Keratinocyte (primary cell): ENCODE results near the gene KIF5A. TPM values are rescaled to one million over a fixed set of nuclear protein-coding genes. Genes with fewer than 3 reads are reported as not detected.

Experiments used
- DNase-seq: peaks from one replicate; pipeline ENCODE4 v3.0.0-alpha.2; 2011; ENCODE audit warnings: low read depth, missing footprints, low spot score
- FAIRE-seq: peaks from 2 replicates; lab custom pipeline; 2011; peaks lifted over from hg19 to GRCh38; lab: Jason Lieb, UNC
- H2AFZ ChIP-seq: 2 replicates; pipeline ENCODE4 v1.6.0; 2012; ENCODE audit warnings: low read length, control low read depth, inconsistent platforms; ENCODE audit not compliant: control insufficient read depth
- H3K27ac ChIP-seq: 2 replicates; pipeline ENCODE4 v1.5.1; 2011; ENCODE audit warnings: low read length; ENCODE audit not compliant: control insufficient read depth, insufficient read depth
- H3K27me3 ChIP-seq: 3 replicates; pipeline ENCODE4 v1.6.0; 2011; ENCODE audit warnings: low read length; ENCODE audit not compliant: control insufficient read depth, insufficient read depth; ENCODE audit errors: extremely low read depth
- H3K36me3 ChIP-seq, 2 experiments: 2 replicates in 1 of 2; 3 replicates in 1 of 2; pipeline ENCODE4 v1.5.1; 2011; ENCODE audit warnings: low read length in 2 of 2, mild to moderate bottlenecking in 1 of 2; ENCODE audit not compliant: control insufficient read depth in 2 of 2, insufficient read depth in 2 of 2; ENCODE audit errors: extremely low read depth in 1 of 2
- H3K4me1 ChIP-seq: 3 replicates; pipeline ENCODE4 v1.5.1; 2011; ENCODE audit warnings: low read length; ENCODE audit not compliant: control insufficient read depth, insufficient read depth; ENCODE audit errors: extremely low read depth
- H3K4me2 ChIP-seq: 3 replicates; pipeline ENCODE4 v1.6.0; 2011; ENCODE audit warnings: low read depth, low read length; ENCODE audit not compliant: control insufficient read depth, insufficient read depth; ENCODE audit errors: extremely low read depth
- H3K4me3 ChIP-seq, 3 experiments: fragments of 200-600 bp in 1 of 3; sonication (generic) in 1 of 3; 2 replicates in 2 of 3; 3 replicates in 1 of 3; pipeline ENCODE4 v1.5.1; 2011 to 2016; ENCODE audit warnings: low read length in 3 of 3, mild to moderate bottlenecking in 3 of 3, control low read depth in 2 of 3, inconsistent platforms in 1 of 3, low read depth in 1 of 3, mixed read lengths in 1 of 3, mixed run types in 1 of 3, moderate library complexity in 1 of 3; ENCODE audit not compliant: control insufficient read depth in 2 of 3, insufficient read depth in 2 of 3; ENCODE audit errors: extremely low read depth in 1 of 3
- H3K79me2 ChIP-seq: 2 replicates; pipeline ENCODE4 v1.6.0; 2012; ENCODE audit warnings: low read length; ENCODE audit not compliant: control insufficient read depth, insufficient read depth
- H3K9ac ChIP-seq: 3 replicates; pipeline ENCODE4 v1.6.0; 2011; ENCODE audit warnings: low read length; ENCODE audit not compliant: control insufficient read depth, insufficient read depth; ENCODE audit errors: extremely low read depth
- H3K9me1 ChIP-seq: 3 replicates; pipeline ENCODE4 v1.6.0; 2011; ENCODE audit warnings: low read length; ENCODE audit not compliant: control insufficient read depth, insufficient read depth; ENCODE audit errors: extremely low read depth
- H3K9me3 ChIP-seq: 2 replicates; pipeline ENCODE4 v1.5.1; 2012; ENCODE audit warnings: low read depth, low read length; ENCODE audit not compliant: control insufficient read depth
- H4K20me1 ChIP-seq: 3 replicates; pipeline ENCODE4 v1.6.0; 2011; ENCODE audit warnings: low read length; ENCODE audit not compliant: control insufficient read depth, insufficient read depth; ENCODE audit errors: extremely low read depth
- EZH2 ChIP-seq: IDR thresholded peaks from one replicate; pipeline ENCODE4 v1.6.1; 2012; ENCODE audit warnings: inconsistent platforms, mild to moderate bottlenecking, low read length, moderate library complexity
- dilution Hi-C: fragments of 300-500 bp; cut with MboI; formaldehyde crosslinking; loops from one replicate; pipeline ENCODE4 v1.7.0; 2020; ENCODE audit warnings: low sequenced_read_pairs; ENCODE audit not compliant: extremely low pct_ligation_motif_present
- polyA plus RNA-seq, 5 experiments: library from polyadenylated mRNA; depleted of rRNA in 3 of 5; stranded (reverse) in 3 of 5; stranded (forward) in 1 of 5; unstranded in 1 of 5; fragments of >200 nt; gene quantifications; 1 replicate in 1 of 5; 2 replicates in 3 of 5; 3 replicates in 1 of 5; pipeline versions ENCODE4 v1.2.1 to v1.2.3, GENCODE V29; 2011 to 2012; ENCODE audit warnings: missing spikeins in 2 of 5, low read depth in 1 of 5, low replicate concordance in 1 of 5
- TF ChIP-seq, protein P1 (sequence below), 3 experiments: IDR thresholded peaks in 1 of 3; conservative IDR thresholded peaks in 1 of 3; optimal IDR thresholded peaks in 1 of 3; 2 replicates in 2 of 3; 3 replicates in 1 of 3; pipeline versions ENCODE3 to v1.5.1; 2011; ENCODE audit warnings: low read length in 3 of 3, mild to moderate bottlenecking in 3 of 3, moderate library complexity in 2 of 3, control low read depth in 1 of 3, inconsistent platforms in 1 of 3; ENCODE audit not compliant: insufficient read depth in 2 of 3; ENCODE audit errors: extremely low read depth in 1 of 3

The KIF5A gene
- polyA plus RNA-seq, 1 donor (not counting 4 experiments of a cell fraction or from before 2014, with no cell fraction given): 0.05 TPM

DNA sequence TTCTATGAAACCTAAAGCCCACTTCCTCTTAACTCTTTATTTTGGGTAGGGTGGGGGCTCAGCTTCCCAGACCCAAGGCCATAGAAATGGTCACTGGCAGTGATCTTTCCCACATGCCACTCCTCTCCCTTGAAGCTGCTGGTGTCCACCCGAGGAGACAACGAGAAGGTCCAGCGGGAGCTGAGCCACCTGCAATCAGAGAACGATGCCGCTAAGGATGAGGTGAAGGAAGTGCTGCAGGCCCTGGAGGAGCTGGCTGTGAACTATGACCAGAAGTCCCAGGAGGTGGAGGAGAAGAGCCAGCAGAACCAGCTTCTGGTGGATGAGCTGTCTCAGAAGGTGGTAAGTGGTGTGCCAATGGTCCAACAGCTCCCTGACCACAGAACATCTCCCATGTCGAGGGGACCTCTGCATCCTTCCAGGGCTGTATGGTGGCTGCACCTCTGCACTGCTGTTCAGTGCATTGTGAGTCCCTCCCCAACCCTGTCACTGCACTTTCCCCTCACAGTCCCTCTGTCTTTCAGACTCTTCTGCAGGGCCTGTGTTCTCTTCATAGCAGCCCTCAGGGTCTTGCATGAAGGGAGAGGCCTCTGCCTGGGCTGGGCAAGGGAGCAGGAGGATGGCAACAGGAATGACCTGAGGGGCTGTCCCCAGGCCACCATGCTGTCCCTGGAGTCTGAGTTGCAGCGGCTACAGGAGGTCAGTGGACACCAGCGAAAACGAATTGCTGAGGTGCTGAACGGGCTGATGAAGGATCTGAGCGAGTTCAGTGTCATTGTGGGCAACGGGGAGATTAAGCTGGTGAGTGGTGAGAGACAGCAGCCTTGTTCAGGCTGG lies 22.3 kb downstream of the KIF5A start:
- H3K9ac ChIP-seq: no peak overlapping the region
- no peaks in the 10 kb centered on the region for H3K27me3 ChIP-seq
- H3K36me3 ChIP-seq: no peaks in the 10 kb centered on the region
- TF ChIP-seq, protein P1, sequence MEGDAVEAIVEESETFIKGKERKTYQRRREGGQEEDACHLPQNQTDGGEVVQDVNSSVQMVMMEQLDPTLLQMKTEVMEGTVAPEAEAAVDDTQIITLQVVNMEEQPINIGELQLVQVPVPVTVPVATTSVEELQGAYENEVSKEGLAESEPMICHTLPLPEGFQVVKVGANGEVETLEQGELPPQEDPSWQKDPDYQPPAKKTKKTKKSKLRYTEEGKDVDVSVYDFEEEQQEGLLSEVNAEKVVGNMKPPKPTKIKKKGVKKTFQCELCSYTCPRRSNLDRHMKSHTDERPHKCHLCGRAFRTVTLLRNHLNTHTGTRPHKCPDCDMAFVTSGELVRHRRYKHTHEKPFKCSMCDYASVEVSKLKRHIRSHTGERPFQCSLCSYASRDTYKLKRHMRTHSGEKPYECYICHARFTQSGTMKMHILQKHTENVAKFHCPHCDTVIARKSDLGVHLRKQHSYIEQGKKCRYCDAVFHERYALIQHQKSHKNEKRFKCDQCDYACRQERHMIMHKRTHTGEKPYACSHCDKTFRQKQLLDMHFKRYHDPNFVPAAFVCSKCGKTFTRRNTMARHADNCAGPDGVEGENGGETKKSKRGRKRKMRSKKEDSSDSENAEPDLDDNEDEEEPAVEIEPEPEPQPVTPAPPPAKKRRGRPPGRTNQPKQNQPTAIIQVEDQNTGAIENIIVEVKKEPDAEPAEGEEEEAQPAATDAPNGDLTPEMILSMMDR (optimal IDR thresholded peaks at IDR 0.05 in 1 of 3, IDR thresholded peaks at IDR 0.05 in 1 of 3, conservative IDR thresholded peaks at IDR 0.05 in 1 of 3; ENCODE audit: extremely low read depth in 1 of 3, insufficient read depth in 2 of 3, low read length in 3 of 3): no peak
- TF ChIP-seq EZH2: no peak
- no peaks in the 10 kb centered on the region for H3K9me3 ChIP-seq
- dilution Hi-C loops: loop anchor here (10.0 kb wide), 1 partner anchor 63 kb away; the partner anchor contains the start of gene B4GALNT1
- H2AFZ ChIP-seq: no peak overlapping the region
- H4K20me1 ChIP-seq: no peaks in the 10 kb centered on the region
- no peak for FAIRE-seq
- H3K9me1 ChIP-seq: no peaks in the 10 kb centered on the region
- no peaks in the 10 kb centered on the region for H3K4me1 ChIP-seq
- no peak overlapping the region for H3K4me2 ChIP-seq
- DNase-seq: no peak
- no peak overlapping the region for H3K4me3 ChIP-seq
- H3K79me2 ChIP-seq: no peaks in the 10 kb centered on the region
- no peak overlapping the region for H3K27ac ChIP-seq

GRCh38 chr12:57574795-57575194 lies 25.0 kb downstream of the KIF5A start:
- no peaks in the 10 kb centered on the region for H3K9me1 ChIP-seq
- DNase-seq (no peak), FAIRE-seq (no peak)
- no peak overlapping the region for H3K27ac ChIP-seq
- H3K4me2 ChIP-seq: no peak overlapping the region
- H3K9me3 ChIP-seq: no peaks in the 10 kb centered on the region
- no peaks in the 10 kb centered on the region for H3K36me3 ChIP-seq
- TF ChIP-seq, protein P1 (optimal IDR thresholded peaks at IDR 0.05 in 1 of 3, IDR thresholded peaks at IDR 0.05 in 1 of 3, conservative IDR thresholded peaks at IDR 0.05 in 1 of 3; ENCODE audit: extremely low read depth in 1 of 3, insufficient read depth in 2 of 3, low read length in 3 of 3): no peak
- TF ChIP-seq EZH2: no peak
- H2AFZ ChIP-seq: no peak overlapping the region
- H3K4me3 ChIP-seq: no peak overlapping the region
- no peaks in the 10 kb centered on the region for H3K4me1 ChIP-seq
- no peaks in the 10 kb centered on the region for H3K79me2 ChIP-seq
- no peak overlapping the region for H3K9ac ChIP-seq
- H4K20me1 ChIP-seq: no peaks in the 10 kb centered on the region
- dilution Hi-C loops: loop anchor here (10.0 to 25.0 kb wide), 2 partner anchors 60 to 163 kb away; partner anchors contain the start of genes AGAP2, B4GALNT1 and TSPAN31
- no peaks in the 10 kb centered on the region for H3K27me3 ChIP-seq
